Pons (tissue), 1 donor: Measurements from ENCODE around the gene QPCT.
A peak's percentile ranks its signal among the peaks of the same experiment; 100 is the strongest.
"Not testable (repeated sequence)": the region's sequence is repeated elsewhere in the genome, so short reads cannot be mapped to it uniquely, and the experiment has no call there.

Source experiments
- DNase-seq: peaks from one replicate; pipeline ENCODE4 v3.0.0-alpha.2; 2016; ENCODE audit warnings: low spot score

The QPCT gene

DNA sequence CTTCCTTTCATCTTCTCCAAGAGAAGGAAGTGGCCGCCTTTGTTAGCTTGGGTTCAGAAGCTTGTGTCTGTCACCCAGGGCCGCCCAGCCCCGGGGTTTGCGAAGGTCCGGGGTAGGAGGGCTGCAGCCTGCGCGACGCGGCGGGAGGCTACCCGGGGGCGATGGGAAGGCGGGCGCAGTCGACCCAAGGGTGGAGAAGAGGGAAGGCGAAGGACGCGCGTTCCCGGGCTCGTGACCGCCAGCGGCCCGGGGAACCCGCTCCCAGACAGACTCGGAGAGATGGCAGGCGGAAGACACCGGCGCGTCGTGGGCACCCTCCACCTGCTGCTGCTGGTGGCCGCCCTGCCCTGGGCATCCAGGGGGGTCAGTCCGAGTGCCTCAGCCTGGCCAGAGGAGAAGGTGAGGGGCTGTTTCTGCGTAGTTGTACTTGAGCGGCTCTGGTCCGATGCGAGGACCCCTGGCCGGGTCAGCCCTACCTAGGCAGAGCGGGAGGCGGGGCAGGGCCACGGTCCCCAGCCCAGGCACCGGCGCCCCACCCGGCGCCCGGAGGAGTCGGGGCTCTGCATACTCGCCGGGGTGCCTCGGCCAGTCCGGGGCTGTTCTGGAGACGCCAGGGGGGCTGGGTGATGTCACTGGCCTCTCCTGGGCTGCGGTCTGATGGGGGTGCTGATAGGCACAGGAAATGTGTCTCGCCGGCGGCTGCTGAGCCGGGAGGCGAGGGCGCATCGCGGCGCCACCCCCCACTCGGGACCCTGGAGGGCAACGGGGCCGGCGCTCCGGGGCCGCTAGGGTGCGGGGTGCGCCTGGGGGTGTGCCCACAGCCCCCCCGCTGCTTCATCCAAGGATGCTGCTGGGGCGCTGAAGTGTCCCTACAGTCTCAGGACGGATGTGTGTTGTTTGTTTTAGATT lies at the start of gene QPCT:
QPCT (plus strand) TSS at position 178 of the 909 bp plus-strand sequence; CDS start at position 280, 102 bp downstream.
- DNase-seq, result no peak

DNA sequence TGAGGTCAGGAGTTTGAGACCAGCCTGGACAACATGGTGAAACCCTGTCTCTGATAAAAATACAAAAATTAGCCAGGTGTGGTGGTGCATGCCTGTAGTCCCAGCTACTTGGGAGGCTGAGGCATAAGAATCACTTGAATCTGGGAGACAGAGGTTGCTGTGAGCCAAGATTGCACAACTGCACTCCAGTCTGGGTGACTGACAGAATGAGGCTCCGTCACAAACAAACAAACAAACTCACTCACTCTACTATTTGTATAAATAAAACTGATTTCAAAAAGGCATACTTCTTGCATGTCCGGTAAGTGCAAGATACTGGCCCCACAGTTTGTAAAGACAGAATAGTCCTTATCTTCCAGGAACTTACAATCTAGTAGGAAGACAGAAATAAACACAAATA lies 49.6 kb upstream of the QPCT start:
- not testable (repeated sequence) for DNase-seq

DNA sequence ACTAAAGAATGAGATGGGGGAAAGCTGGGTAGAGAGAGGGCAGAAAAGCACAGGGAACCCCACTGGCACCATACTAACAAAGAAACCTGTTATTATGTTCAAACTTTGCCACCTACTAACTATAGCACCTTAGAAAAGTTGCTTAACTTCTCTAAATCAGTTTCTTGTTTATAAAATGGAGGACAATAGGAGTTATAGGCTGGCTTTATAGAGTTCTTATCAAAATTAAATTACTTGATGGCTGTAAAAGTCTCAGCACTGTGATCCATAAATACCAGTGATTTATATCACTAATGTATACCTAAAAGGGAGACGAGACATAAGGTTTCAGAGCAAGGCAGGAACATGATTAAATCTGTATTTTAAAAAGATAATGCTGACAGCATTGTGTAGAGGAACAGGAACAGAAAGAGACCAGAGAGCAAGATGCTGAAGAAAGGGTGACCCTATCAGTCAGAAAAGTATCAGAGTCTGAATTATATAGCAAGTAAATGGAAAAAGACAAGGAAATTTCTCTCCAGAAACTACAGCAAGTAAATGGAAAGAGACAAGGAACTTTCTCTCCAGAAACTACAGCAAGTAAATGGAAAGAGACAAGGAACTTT lies 48.9 kb upstream of the QPCT start:
- no peak for DNase-seq

DNA sequence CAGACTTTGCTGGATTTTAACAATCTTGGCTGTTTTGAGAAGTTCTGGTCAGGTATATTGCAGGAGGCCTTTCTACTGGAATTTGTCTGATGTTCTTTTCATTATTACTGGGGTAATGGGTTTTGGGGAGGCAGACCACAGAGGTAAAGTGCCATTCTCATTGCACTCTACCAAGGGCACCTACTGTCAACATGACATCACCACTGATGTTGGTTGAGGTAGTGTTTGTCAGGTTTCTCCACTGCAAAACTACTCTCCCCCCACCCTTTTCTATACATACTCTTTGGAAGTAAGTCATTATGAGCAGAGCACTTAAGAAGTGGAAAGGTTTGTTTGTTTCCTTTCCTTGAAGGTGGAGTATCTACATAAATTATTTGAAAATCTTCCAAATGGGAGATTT lies 46.8 kb upstream of the QPCT start:
- DNase-seq, result no peak

DNA sequence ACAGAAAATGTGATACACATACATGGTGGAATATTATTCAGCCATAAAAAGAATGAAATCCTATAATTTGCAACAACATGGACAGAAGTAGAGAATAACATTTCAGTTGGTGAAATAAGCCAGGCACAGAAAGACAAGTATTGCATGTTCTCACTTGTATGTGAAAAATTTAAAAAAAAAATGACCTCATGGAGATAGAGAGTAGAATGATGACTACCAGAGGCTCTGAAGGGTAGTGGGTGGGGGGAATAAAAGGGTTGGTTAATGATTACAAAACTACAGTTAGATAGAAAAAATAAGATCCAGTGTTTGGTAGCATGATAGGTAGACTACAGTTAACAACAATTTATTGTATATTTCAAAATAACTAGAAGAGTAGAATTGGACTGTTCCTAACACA lies 44.3 kb upstream of the QPCT start:
- DNase-seq, result no peak

DNA sequence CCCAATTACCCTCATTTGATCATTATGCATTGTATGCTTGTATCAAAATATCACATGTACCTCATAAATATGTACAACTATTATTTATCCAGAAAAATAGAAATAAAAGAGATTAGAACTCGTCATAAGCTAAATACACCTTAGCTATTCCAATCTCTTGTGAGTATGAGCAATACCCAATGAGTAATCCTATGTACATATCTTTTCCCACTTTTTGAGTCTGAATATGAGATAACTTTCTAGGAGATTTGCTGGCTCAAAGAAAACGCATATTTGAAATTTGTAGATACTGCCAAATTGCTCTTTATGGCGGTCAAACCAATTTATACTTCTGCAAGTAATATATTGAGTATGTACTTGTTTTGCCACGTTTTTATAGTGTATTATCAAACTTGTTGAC lies 43.9 kb upstream of the QPCT start:
- DNase-seq, result no peak

DNA sequence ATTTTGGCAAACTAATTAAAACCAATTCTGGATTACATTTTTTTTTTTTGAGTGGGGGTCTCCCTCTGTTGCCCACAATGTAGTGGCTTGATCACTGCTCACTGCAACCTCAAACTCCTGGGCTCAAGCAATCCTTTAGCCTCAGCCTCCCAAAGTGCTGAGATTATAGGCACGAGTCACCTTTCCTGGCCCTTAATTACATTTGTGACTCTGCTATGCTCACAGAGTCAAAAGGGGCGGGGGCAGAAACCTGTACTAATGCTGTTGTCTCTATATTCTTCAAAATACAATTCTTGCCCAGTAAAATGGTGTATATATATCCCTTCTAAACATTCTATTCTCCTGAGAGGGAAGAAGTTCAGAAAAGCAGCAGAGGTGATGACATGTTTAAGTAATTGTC lies 43.0 kb upstream of the QPCT start:
- no peak for DNase-seq

DNA sequence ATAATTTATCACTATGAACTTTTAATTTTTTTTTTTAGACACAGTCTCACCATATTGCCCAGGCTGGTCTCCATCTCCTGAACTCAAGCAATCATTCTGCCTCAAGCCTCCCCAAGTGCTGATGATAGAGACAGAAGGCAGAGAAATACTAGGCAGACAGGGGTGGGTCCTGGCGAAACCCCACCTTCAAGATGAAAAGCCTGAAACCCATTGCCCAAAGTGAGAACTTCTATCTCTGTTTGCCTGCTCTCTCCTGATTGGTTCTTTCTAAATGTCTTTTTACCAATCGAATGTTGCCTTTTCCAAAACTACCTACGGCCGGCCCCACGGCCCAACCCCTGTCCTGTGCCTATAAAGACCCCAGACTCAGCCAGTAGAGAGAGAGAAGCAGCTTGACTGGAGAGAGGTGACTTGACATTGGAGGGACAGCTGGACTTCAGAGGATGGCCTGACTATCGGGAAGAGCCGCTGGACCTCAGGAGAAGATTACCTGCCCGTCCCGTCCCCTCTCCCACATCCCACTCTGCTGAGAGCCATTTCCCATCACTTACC lies 41.7 kb upstream of the QPCT start:
- DNase-seq, result no peak

DNA sequence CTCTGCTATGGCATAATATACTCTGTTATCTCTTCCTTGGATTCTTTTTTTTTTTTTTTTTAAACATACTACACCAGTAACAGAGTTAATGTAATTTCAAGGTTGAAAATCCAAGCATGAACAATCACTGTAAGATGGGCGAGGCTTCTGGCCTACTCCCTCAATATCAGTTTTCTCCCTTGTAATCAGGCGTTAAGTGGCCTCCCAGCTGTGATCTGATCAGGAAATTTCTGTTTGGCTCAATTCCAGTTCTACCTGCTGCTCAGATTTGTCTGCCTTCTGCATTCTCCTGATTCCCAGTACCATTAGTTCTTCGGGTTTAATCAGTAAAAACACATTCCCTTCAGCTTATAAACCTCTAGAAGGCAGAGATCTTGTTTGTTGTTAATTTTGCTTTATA lies 38.4 kb upstream of the QPCT start:
- DNase-seq, result no peak

DNA sequence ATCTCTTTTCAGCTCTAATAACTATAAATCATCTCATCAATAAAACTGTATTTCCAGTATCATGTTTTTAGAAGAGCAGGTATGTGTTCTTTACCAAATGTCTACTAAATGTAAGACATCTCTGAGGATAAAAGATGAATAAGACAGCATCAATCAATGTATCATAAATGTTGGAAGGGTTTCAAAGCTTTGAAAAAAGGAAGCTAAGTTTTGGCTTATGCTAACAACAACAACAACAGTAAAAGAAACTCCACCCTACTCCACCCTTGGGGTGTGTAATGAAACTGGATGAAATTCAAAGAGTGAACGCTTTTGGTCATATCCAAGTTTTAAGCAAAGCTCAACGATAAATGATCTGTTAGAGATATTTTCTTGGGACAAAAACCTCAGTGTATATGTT lies 36.9 kb upstream of the QPCT start:
- no peak for DNase-seq

DNA sequence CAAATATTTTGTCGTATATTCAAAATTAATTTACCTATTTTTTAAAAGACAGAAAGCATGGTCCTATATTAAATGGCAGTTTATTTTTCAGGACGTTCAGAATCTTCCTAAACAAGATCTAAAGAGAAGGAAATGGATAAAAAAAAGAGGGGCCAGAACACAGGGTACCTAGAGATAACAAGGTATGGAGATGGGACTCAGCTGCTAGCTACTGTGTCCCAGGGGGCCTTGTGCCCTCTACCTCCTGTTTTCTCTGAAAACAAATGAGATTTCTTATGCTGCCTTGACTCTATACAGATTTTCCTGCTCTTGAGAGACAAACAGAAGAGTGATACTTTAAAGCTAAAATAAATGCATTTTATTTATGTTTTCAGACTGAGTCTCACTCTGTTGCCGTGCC lies 29.1 kb upstream of the QPCT start:
- no peak for DNase-seq

DNA sequence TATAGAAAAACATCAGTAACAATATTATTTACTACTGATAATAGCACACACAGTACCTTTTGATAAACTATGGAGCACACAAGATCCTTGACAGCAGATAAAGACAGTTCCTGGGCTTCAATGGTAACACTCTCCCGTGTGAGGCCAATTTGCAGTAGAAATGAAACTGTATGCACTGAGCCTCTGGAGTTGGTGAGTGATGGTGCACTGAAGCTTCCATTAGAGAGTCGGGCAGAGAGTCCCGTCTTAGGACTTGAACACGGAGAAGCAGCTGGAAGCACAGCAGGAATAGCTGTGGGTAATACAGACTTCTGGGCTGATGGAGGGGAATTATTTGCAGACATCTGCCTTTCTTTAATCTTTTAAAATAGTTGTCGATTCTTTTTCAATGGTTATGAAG lies 28.2 kb upstream of the QPCT start:
- no peak for DNase-seq

DNA sequence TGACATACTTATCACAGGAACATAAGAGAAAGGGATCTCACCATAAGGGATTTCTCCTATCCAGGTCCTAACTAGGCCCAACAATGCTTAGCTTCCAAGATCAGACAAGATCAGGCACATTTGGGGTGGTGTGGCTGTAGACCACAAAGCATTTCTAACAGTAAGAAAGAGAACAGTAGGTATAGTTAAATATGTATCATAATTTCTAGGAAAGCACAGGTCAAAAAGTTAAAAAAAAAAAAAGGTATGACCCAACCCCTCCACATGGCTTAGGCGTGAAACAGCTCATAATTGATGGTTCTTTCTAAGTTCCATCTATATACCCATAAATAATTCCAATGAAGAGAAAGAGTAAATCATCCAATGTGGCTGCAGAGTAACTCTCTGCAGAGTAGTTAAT lies 26.7 kb upstream of the QPCT start:
- DNase-seq, result no peak

DNA sequence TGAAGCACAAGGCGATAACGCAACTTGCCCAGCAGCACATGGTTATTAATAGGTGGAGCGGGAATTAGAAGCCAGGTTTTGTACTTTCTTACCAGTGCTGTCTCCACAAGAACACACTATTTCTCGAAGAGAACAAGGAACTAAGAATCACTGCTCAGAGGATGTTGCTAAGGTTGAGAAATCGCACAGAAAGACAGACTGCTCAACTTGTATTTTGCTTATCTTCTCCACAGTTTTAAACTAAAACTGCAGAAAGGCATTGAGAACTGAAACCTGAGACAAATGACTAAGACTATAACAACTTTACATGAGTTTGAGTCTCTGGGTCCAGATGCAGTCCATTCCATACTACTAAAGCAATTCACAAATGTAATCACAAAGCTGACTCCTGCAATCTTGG lies 26.0 kb upstream of the QPCT start:
- DNase-seq, result peak; percentile 62

DNA sequence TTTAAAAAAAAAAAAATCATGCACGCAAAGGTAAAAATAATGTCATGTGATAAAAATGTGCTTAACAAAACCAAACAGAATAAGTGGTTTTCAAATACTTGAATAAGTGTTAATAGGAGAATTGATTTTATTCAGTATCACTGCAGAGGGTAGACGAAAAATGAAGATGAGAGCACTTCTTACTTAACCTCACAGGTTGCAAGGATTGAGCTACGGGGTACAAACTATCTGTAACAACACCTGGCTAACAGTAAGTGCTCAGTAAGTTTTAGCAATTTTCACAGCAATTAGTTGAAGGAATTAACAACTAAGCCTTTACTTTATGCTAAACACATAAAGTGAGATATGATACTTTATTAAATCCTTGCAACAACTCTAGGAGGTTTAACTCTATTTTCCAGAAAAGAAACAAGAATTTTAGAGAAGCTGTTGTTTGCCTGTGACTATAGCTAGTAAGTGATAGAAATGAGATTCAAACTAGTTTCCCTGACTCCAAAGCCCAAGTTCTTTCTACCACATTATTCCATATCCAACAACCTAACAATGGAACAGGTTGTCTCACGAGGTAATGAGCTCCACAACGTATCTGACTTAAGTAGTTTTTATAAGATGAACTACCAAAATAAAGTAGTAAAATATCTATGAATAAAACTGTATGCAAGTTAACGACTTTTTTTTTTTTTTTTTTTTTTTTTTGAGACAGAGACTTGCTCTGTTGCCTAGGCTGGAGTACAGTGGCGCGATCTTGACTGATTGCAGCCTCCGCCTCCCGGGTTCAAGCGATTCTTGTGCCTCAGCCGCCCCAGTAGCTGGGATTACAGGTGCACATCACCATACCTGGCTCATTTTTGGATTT lies 24.4 kb upstream of the QPCT start:
- DNase-seq, result no peak

DNA sequence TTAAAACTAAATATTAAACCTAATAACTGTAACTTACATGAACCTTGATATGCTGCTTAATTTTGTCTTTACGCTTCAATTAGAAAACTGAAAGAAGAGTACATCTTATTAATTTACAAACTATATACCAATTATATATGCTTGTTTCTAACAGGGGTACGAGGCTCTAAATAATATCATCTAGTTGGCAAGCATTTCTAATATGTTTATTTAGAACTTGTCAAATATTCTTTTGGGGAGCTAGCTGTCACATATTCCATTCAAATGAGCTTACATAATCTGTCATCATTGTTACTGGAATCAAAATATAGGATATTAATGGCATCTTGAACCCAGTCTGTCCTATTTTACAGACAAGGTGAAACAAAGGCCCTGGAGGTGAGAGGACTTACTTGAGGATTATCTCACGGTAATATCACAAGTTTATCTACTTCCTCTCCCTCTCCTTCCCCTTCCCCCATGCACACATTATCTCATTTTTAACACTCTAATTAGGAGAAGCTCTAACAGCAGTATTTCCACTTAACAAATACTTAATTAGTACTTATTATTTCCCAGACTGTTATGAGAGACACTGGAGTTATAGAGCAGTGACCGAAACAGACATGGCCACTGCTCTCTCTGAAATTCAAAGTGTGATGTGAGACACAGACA lies 23.3 kb upstream of the QPCT start:
- DNase-seq, result no peak

DNA sequence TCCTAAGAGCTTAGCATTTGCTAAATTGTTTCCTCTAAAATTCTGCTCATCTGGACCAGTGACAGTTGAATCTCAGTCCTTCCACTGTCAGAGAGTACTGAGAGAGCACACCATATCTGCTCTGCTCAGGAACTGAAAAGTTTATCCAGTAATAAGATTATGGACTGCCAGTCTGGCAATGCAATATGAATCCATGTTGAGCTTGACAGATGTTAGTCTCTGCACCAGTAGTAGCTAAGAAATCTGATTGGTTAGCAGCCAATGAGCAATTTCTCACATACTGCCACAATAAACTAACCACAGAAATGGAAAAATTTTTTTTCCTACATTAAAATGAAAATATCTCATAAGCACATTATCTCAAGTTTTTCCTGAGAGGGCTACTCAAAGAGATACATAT lies 22.1 kb upstream of the QPCT start:
- no peak for DNase-seq

DNA sequence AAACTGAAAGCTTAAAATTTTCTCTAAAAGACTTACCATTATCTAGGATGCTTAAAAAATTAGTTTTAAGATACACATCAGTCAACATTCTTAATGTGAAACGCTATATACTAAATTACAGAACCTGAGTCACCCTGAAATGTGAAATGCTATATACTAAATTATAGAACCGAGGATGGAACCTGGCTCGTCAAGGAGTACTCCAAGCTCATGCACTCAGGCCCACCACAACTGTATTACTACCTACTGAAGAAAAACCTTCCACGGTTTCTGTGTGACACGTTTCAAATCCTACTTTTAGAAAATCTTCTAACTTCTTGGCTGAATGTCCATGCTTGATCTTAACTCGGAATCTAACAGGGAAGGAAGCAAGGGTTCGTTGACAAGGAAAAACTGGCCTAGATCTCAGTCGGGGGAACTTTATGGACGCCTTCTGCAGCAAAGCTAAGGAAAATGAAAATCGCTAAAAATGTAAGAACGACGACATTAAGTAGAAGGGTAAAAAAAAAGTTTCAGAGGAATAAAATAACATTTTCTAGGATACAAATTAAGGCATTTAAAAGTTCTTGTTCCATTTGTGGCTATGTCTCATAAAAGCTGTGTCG lies 21.2 kb upstream of the QPCT start:
- peak; percentile 39 for DNase-seq

DNA sequence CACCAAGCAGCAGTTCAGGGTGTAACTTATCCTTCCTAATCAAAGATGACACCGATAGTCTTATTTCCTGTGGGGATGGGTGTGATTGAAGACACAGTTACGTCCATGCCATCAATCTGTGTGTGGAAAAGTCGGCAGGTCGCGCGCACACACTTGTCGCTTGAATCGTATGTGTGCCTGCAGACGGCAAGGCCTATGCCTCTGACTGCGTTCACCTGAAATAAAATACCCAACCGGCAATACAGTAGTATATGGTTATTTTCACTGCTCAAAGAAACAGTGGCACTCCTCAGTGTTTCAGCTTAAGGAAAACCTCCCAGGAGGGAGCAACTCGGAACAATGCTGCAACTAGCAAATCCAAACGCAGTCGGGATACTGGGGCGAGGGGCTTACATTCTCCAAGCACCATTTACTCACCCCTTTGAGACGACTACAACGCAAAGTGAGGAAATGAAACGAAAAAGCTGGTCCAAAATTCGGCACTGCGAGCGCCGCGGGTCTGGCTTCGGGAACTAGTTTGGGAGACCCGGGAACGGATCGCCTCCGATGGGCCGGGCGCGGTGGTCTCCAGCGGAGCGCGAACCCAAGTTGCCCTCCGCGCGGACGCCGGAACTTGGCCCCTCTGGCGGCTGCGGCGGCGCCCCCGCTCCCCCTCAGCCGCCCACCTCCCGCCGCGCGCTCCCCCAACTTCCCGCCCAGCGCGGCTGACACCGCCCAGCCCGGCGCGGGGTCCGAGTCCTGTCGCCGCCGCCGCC lies 20.5 kb upstream of the QPCT start:
- DNase-seq, result peak; percentile 40

DNA sequence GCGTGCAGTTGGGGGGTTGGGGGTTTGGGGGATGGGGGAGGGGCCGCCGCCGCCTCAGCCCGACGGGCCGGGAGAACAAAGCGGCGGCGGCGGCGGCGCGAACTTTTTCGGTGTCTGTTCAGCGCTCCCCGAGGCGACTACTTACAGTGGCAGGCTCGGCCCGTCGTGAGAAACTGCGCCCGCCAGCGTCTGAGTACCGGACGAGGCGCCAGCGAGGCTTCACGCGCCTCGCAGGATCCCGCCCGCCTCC lies 20.0 kb upstream of the QPCT start:
- DNase-seq, result no peak
